GM11168 (cell line): Measurements from ENCODE around the gene MED25.

ENCODE experiments used
- in situ Hi-C: fragments of 300-500 bp; cut with MboI; formaldehyde crosslinking; loops from one replicate; pipeline ENCODE4 v1.12.0; 2022; ENCODE audit warnings: low sequenced_read_pairs; ENCODE audit not compliant: unreplicated experiment

The MED25 gene

DNA sequence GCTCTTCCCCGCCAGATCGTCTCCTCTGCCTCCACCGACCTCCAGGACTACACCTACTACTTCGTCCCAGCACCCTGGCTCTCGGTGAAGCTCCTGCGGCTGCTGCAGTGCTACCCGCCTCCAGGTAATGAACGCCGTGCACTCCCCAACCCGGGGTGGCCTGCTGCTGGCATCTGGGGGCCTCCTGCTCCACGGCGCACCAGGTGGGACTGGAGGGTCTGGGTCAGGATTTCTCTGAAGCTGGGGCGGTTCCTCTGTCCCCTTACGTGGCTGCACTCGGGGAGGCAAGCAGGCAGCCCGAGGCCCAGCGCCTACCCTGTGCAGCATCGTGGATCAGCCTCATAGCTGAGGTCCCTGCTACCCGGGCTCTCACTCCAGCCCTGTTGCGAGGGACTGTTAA, 22.5 kb upstream of the MED25 start:
- in situ Hi-C loops: no loop called here

GRCh38 chr19:49798574-49798973, 19.5 kb upstream of the MED25 start:
- in situ Hi-C loops: no loop called here

- in situ Hi-C loops: no loop called here
These were observed 18.8 kb upstream of the MED25 start for GRCh38 chr19:49799271-49799797.

DNA sequence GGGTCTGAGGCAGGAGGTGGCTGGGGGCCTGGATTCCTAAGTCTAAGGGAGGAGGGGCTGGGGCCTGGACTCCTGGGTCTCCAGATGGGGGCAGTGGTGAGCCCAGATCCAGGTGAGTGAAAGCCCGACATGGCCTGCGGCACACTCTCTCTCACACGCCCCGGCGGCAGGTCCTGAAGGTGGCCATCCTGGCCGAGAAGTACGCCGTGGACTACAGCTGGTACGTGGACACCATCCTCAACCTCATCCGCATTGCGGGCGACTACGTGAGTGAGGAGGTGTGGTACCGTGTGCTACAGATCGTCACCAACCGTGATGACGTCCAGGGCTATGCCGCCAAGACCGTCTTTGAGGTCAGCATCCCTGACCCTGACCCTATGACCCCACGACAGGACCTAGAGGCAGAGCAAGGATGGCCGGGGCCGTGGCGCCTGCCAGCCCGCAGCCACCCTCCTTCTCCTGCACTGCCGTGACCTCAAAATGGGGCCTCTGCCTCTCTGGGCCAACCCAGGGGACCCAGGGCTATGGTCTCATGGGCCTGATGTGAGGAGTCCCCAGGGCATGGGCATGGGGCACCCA, 18.2 kb upstream of the MED25 start:
- in situ Hi-C loops: no loop called here

- in situ Hi-C loops: no loop called here
These were observed 17.3 kb upstream of the MED25 start for GRCh38 chr19:49800771-49801170.

- in situ Hi-C loops: no loop called here
These were observed 16.6 kb upstream of the MED25 start for GRCh38 chr19:49801401-49801888.

GRCh38 chr19:49801966-49802661, 16.0 kb upstream of the MED25 start:
- in situ Hi-C loops: no loop called here

DNA sequence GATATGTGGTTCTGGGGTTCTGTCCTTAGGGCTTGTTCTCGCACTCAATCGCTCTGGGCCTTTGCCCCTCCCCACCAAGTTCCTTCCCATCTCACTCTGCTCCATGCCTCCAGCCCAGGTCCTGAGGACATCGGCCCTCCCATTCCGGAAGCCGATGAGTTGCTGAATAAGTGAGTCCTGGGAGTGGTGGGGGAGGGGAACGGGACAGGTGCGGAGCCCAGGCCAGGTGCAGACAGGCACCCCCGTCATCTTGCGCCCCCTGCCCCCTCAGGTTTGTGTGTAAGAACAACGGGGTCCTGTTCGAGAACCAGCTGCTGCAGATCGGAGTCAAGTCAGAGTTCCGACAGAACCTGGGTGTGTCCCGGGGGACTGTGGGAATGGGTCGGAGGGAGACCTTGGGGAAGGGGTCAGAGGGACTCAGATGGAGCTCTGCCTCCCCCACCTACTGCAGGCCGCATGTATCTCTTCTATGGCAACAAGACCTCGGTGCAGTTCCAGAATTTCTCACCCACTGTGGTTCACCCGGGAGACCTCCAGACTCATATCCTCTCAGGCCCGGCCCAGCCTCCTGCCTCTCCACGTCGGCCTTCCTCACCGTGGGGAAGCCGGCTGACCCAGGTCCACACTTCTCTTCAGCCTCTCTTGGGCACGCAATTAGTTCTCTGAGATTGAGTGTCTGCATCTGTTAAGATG, 15.1 kb upstream of the MED25 start:
- in situ Hi-C loops: no loop called here

- in situ Hi-C loops: no loop called here
These were observed 14.6 kb upstream of the MED25 start for GRCh38 chr19:49803529-49803856.

DNA sequence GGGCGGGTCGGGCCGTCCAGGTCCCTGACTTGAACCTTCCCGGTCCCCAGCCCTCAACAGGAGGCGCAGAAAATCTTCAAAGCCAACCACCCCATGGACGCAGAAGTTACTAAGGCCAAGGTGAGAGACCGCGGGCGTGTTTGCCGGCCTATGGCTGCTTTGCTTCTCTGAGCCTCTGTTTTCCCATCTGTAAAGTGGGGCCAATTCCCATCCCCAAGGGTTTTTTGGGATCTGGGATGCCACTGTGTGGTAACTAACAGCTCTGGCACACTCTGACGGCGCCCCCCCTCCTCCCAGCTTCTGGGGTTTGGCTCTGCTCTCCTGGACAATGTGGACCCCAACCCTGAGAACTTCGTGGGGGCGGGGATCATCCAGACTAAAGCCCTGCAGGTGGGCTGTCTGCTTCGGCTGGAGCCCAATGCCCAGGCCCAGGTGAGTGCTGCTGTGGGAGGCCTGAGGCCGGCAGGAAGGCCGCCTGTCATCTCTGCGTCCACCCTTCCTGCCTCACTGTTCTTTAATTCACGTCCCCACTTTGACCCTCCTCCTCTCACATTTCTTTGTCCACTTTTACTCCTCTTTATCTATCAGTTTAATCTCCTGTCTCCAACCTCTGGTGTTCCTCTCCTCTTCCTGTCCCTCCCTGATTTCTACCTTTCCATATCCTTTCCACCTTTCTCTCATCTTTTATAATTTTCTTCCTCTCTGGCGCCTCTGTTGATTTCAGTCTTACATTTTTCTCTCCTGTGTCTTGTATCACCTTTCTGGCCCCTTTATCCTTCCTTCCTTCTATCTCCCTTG, 12.1 kb upstream of the MED25 start:
- in situ Hi-C loops: no loop called here

DNA sequence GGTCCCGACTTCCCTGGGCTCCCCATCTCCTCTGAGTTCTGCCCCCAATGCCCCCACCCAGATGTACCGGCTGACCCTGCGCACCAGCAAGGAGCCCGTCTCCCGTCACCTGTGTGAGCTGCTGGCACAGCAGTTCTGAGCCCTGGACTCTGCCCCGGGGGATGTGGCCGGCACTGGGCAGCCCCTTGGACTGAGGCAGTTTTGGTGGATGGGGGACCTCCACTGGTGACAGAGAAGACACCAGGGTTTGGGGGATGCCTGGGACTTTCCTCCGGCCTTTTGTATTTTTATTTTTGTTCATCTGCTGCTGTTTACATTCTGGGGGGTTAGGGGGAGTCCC, 11.5 kb upstream of the MED25 start:
- in situ Hi-C loops: no loop called here

DNA sequence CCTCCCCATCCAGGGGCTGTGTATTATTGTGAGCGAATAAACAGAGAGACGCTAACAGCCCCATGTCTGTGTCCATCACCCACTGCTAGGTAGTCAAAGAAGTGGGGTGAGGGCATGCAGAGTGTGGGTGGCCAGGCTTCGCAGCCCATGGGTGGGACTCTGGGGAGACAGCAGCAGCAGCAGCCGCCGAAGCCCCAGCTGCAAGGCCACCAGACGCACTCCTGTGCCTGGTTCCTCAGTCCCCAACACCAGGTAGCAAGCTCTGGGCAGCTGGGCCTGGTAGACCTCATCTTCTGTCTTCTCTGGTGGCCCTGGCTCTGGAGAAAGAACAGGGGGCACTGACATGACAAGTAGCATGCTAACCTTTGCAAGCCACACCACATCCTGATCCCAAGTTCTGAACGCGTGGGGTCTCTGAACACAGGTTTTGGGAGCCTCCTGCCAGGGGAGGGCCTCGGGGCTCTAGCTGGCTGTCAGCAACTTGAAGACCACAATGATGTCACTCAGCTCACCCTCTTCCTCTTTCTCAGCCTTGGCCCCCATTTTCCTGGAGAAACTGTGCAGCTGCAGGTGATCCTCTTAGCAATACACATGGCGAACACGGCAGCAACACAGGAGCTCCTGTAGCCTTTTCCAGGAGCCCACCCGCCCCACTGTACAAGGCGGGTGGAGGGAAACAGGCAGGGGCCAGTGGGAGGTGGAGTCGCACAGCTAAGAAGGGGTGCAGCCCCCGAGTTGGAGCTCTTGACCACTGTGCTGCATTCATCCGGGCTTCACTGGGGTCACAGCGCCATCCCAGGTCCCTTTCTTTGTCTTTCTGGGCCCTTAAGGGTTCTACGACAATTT, 10.8 kb upstream of the MED25 start:
- in situ Hi-C loops: no loop called here

DNA sequence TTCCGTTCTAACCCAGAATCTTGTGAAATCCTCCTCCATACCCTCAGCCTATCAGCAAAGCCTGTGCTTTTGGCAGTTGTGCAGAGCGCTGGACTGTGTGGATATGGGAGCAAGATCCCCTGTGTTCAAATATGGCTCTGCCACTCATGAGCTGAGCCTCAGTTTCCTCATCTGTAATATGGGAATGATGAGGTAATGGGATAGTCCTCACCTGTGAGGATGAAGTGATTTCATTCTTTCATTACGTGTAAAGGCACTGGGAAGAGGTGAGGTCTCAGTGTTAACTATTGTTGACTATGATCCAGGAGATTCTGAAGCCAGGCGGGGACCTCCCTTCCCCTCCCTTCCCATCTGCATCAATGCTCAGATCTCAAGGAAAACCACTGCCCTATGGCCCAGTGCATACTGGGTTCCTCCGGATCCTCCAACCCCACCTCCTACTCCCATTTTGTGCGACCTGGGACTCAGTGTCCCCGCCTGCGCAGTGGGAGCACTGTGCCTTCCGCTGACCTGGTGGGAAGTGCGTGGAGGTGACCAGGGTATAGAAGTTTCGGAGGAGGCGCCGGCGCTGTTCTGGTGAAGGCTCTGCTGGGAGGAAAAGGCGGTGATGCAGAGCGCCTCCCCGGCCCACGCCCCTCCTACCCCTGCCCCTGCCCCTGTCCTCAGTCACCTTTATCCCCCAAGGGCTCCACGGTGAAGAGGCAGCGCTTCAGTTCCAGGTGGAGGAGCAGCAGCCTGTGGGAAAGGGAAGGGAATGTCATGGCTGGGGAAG, 10.0 kb upstream of the MED25 start:
- in situ Hi-C loops: no loop called here

- in situ Hi-C loops: no loop called here
These were observed 9.4 kb upstream of the MED25 start for GRCh38 chr19:49808711-49809159.

DNA sequence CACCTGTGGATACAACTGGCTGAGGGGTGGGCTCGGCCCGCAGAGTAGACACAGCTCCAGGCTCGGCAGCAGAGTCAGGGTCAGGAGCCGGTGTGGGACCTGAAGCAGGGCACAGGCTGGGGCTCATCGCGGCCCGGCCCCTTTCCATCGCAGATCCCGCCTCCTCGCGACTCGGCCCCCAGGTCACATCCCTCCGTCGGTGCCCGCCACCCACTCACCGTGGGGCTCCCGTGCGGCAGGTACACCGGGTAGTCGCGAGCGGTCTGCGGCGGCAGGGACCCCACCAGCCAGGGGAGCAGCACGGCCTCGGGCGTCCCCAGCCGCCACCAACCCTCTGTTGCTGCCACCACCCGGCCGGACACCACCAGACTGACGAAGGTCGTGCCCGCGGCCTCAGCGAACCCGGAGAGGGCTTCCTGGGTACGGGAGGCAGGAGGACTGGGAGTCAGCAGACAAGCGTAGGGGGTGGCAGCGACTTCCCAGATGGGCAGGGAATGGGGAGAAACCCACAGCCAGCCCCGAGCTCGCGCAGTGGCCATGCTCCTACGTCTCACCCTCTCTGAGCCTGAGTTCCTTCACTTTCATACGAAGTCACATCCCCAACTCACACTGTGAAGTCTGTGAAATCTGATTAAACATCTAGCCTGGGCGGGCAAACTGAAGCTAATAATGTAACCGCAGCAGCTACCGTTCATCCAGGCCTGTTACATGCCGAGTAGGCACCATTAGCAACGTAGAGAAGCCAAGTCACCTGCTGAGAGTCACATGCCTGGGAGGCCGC, 8.7 kb upstream of the MED25 start:
- in situ Hi-C loops: no loop called here

DNA sequence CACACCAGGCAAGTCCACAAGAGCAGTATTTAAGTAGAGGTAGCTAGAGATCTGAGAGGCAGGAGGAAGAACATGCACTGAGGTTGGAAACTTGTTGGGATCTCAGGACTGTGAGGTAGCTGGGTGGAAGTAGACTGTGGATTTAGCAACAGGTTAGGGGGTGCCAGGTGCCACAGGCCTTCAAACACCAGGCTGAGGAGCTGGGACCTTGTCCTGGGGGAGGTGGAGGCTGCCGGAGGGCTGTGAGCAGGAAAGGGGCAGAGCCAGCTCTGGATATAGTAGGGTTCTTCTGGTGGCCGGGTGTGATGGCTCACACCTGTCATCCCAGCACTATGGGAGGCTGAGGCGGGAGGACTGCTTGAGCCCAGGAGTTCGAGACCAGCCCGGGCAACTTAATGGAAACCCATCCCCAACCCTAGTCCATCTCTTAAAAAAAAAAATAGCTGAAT, 8.1 kb upstream of the MED25 start:
- in situ Hi-C loops: no loop called here

- in situ Hi-C loops: no loop called here
These were observed 6.8 kb upstream of the MED25 start for GRCh38 chr19:49811328-49811727.

DNA sequence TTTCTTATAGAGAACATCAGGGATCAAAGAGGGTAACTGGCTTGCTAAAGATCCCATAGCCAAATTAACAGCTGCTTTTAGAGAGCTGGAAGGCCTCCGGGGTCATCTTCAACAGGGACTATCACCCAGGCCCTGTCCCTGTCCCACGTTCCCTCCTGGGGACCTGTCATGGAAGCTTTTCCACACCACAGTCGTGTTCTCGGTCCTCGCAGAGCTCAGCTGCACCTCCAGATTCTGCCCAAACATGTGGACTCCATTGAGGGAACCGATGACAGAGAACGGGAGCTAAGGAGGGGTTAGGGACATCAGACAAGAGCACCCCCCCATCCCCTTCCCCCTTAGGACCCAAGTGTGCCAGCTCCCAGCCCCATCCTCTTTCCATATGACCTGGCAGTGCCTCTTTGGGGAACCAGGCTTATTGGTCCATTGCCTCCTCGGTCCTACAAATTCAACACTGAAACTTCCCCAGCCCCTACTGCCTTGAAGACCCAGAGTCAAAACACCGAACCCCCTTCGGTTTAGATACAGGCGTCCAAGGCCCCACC, 5.6 kb upstream of the MED25 start:
- in situ Hi-C loops: no loop called here
